Body of pancreas (tissue), 4 donors: ENCODE measurements around the gene CYB561. TPM values are rescaled to one million over a fixed set of nuclear protein-coding genes. Genes with fewer than 3 reads are reported as not detected.
"Not testable (repeated sequence)": the region's sequence is repeated elsewhere in the genome, so short reads cannot be mapped to it uniquely, and the experiment has no call there.

Experiments
- ATAC-seq: fragments of 150-250 bp; one replicate; pipeline ENCODE4 v1.9.1; 2016
- DNase-seq, 4 donors: peaks; one replicate each; pipeline ENCODE4 v3.0.0-alpha.2; 2019
- H3K27ac ChIP-seq, 4 donors: fragments of 200-600 bp; sonication (generic); 1 replicate in 3 of 4; 2 replicates in 1 of 4; pipeline versions ENCODE4 v1.5.1 to v1.6.1; 2016 to 2019; ENCODE audit warnings: mild to moderate bottlenecking in 1 of 4, mixed read lengths in 1 of 4, moderate library complexity in 1 of 4
- H3K27me3 ChIP-seq, 2 donors: fragments of 200-600 bp; sonication (generic); one replicate each; pipeline ENCODE4 v1.6.0; 2016; ENCODE audit warnings: mild to moderate bottlenecking in 1 of 2
- H3K36me3 ChIP-seq, 2 donors: fragments of 200-600 bp; sonication (generic); replicated peaks in 1 of 2; 2 replicates each; pipeline ENCODE4 v1.5.1; 2016; ENCODE audit warnings: low read depth in 2 of 2; ENCODE audit not compliant: insufficient read depth in 1 of 2
- H3K4me1 ChIP-seq: fragments of 200-600 bp; sonication (generic); one replicate; pipeline ENCODE4 v1.6.0; 2016
- H3K4me3 ChIP-seq, 2 donors: fragments of 200-600 bp; sonication (generic); 1 replicate in 1 of 2; 2 replicates in 1 of 2; pipeline ENCODE4 v1.5.1; 2016 to 2019
- H3K9me3 ChIP-seq, 3 donors: fragments of 200-600 bp; sonication (generic); 1 replicate in 2 of 3; 2 replicates in 1 of 3; pipeline ENCODE4 v1.5.1; 2016
- POLR2A ChIP-seq, 3 donors: fragments of 450-650 bp; IDR thresholded peaks; one replicate each; pipeline ENCODE4 v1.6.1; 2016; ENCODE audit warnings: antibody characterized with exemption in 3 of 3, mild to moderate bottlenecking in 2 of 3
- WGBS, 2 donors: methylation state at CpG; one replicate each; pipeline ENCODE4 v1.1.5; 2017; 5-methylcytosine and 5-hydroxymethylcytosine counted together
- intact Hi-C: fragments of 100-400 bp; cut with DNase I; formaldehyde crosslinking; loops from one replicate; pipeline ENCODE4 v1.15.1; 2023
- total RNA-seq, 2 donors: library from RNA; depleted of rRNA; stranded (reverse); fragments of >200 nt; gene quantifications; one replicate each; pipeline ENCODE4 v1.1.0, GENCODE V29; 2016
- TF ChIP-seq, protein P1 (sequence below), 7 experiments: fragments of 450-650 bp in 4 of 7; fragments of 200-600 bp in 3 of 7; sonication (generic) in 3 of 7; IDR thresholded peaks; one replicate each; pipeline ENCODE4 v1.5.1; 2016 to 2019; ENCODE audit warnings: antibody characterized with exemption in 7 of 7

CYB561 gene
- total RNA-seq, 2 donors from 2014 or later: 61.5 to 137 TPM

DNA sequence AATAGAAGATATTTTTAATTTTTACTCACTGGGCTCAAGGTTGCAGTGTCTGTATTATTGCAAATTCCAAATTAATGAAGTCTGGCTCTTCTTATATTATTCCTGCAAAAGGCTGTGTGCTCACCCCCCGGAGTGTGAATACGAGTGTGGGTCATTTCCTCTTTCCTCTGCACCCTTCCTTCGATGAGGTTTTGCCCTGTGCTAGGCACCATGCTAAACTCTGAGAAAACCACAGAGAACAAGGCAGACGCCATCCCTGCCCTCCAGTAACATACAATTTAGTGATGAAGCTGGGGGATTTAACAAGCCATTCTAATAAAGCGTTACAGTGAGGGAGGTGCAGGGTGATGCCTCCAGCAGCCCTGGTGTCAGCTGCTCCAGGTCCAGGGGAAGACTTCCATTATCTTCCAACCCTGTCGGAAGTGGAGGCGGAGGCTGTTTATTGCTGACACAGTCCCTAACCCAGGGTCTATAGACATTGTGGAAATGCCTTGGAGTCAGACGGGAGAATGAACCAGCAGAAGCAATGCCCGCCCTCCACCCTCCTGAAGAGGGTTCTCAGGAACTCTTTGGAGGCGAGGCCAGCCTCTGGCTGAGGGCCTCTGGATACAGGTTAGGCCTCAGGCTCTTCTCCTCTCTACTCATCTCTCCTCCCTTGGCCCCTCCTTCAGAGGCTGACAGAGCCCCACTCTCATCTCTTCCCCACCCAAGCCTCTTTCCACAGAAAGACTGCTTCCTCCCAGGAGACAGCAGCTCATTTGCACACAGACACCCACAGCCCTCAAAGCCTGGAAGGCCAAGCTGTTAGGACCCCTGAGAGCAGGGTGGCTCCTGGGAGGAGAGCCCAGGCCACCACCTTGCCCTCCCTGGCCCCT lies 28.7 kb upstream of the CYB561 start:
- WGBS, 2 donors: 64 to 67% methylated on average over 10 of the region's 10 CpGs
- no peak for ATAC-seq
- DNase-seq: no peak
- Histone ChIP-seq H3K4me3 (no peak overlapping the region), H3K27ac (peak overlapping the region; percentile 41 to 88 (median 59)), H3K9me3 (no peaks in the 10 kb centered on the region), H3K36me3 (no peaks in the 10 kb centered on the region), H3K27me3 (no peaks in the 10 kb centered on the region), H3K4me1 (peaks cover 53% of the 10 kb centered on the region)
- intact Hi-C loops: loop anchor here (5.0 kb wide), 1 partner anchor 38 kb away; no protein-coding TSS in a partner anchor
- TF ChIP-seq, protein P1, sequence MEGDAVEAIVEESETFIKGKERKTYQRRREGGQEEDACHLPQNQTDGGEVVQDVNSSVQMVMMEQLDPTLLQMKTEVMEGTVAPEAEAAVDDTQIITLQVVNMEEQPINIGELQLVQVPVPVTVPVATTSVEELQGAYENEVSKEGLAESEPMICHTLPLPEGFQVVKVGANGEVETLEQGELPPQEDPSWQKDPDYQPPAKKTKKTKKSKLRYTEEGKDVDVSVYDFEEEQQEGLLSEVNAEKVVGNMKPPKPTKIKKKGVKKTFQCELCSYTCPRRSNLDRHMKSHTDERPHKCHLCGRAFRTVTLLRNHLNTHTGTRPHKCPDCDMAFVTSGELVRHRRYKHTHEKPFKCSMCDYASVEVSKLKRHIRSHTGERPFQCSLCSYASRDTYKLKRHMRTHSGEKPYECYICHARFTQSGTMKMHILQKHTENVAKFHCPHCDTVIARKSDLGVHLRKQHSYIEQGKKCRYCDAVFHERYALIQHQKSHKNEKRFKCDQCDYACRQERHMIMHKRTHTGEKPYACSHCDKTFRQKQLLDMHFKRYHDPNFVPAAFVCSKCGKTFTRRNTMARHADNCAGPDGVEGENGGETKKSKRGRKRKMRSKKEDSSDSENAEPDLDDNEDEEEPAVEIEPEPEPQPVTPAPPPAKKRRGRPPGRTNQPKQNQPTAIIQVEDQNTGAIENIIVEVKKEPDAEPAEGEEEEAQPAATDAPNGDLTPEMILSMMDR (IDR thresholded peaks at IDR 0.05): no peak
- TF ChIP-seq POLR2A (IDR thresholded peaks at IDR 0.05): no peak

DNA sequence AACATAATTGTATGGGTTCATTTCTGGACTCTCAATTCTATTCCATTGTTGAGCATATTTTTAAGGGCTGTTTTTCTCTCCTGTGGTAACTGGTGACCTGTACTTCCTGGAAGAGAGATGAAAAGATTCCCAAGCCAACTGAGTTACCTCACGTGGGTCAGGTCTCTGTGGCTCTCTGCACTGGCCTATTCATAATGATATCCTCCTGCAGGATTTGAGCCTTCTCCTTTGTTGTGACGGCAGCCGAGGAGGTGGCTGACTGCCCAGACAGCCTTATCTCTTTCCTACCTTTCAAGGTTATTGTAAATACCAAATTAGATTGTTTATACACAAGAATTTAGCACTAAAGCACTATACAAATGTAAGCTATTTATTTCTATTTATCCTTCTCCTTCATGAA lies 28.1 kb upstream of the CYB561 start:
- ATAC-seq (peak; percentile 84), DNase-seq (peak; percentile 77 to 89 (median 84))
- H3K4me3 ChIP-seq: no peak overlapping the region
- intact Hi-C loops: no loop called here
- no peaks in the 10 kb centered on the region for H3K36me3 ChIP-seq
- peak overlapping the region; percentile 41 to 88 (median 66) for H3K27ac ChIP-seq
- 7 to 14% methylated on average over 3 of the region's 3 CpGs for WGBS, 2 donors
- H3K9me3 ChIP-seq: no peaks in the 10 kb centered on the region
- H3K27me3 ChIP-seq: no peaks in the 10 kb centered on the region
- H3K4me1 ChIP-seq: peaks cover 52% of the 10 kb centered on the region
- TF ChIP-seq POLR2A (IDR thresholded peaks at IDR 0.05): no peak
- TF ChIP-seq, protein P1 (IDR thresholded peaks at IDR 0.05): no peak

DNA sequence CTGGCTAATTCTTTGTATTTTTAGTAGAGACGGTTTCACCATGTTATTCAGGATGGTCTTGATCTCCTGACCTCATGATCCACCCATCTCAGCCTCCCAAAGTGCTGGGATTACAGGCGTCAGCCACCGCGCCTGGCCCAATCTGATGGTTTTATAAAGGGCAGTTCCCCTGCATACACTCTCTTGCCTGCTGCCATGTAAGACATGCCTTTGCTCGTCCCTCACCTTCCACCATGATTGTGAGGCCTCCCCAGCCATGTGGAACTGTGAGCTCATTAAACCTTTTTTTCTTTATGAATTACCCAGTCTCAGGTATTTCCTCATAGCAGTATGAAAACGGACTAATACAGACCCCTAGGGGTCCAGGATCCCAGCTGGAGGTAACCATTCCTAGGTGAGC lies 22.0 kb upstream of the CYB561 start:
- H3K36me3 ChIP-seq, intact Hi-C loops, DNase-seq, H3K27ac ChIP-seq, H3K27me3 ChIP-seq, ATAC-seq, H3K4me3 ChIP-seq, H3K9me3 ChIP-seq, H3K4me1 ChIP-seq: not testable (repeated sequence)
- WGBS, 2 donors: 72 to 85% methylated on average over 6 of the region's 6 CpGs

DNA sequence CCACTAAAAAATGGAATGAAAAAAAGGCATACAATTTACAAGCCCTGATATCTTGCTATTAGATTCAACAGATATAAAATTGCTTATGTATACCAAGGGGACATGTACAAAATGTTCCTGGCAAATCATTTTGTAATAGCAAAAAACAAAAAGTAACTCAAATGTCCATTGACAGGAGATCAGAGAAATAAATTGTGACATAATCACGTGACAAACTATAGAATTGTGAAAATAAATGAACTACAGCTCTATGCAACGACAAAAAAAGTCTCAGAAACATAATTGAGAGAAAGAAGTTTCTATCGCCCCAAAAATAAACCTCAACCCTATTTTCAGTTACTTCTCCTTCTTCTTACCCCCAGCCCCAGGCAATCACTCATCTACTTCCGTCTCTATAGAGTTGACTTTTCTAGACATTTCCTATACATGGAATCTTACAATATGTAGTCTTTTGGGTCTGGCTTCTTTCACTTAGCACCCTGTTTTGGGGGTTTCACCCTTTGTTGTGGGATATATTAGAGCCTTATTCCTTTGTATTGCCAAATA lies 18.7 kb upstream of the CYB561 start:
- WGBS, 2 donors: 74 to 79% methylated on average over 4 of the region's 4 CpGs
- no peaks in the 10 kb centered on the region for H3K4me1 ChIP-seq
- no peak overlapping the region for H3K4me3 ChIP-seq
- H3K9me3 ChIP-seq: no peaks in the 10 kb centered on the region
- DNase-seq: no peak
- no peak for TF ChIP-seq POLR2A (IDR thresholded peaks at IDR 0.05)
- TF ChIP-seq, protein P1 (IDR thresholded peaks at IDR 0.05): no peak
- no peak overlapping the region for H3K27ac ChIP-seq
- intact Hi-C loops: no loop called here
- ATAC-seq: no peak
- no peaks in the 10 kb centered on the region for H3K27me3 ChIP-seq
- H3K36me3 ChIP-seq: no peaks in the 10 kb centered on the region

DNA sequence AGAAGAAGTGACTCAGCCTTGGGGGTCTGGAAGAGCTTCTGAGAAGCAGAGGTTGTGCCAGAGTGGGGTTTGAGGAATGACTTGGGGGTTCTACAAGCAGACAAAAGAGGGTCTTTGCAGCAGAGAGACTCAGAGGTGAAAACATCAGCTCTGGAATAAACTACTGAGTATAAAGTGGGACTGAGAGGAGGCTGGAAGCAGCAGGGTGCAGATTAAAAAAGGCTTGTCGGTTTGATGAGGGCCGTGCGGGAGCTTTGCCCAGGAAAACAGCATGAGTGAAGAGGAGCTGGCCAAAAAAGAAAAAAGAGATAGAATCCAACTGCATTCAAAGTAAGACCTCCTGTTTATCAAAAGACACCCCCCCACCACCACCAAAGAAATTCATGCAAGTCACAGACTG lies 17.7 kb upstream of the CYB561 start:
- H3K27me3 ChIP-seq: no peaks in the 10 kb centered on the region
- no peaks in the 10 kb centered on the region for H3K4me1 ChIP-seq
- DNase-seq (no peak), ATAC-seq (no peak)
- no peaks in the 10 kb centered on the region for H3K36me3 ChIP-seq
- H3K9me3 ChIP-seq: no peaks in the 10 kb centered on the region
- no peak overlapping the region for H3K27ac ChIP-seq
- TF ChIP-seq POLR2A (IDR thresholded peaks at IDR 0.05): no peak
- H3K4me3 ChIP-seq: no peak overlapping the region
- WGBS, 2 donors: 69 to 88% methylated on average over 3 of the region's 3 CpGs
- intact Hi-C loops: no loop called here
